GM18907 (cell line): ENCODE measurements around the gene KLF3.

ENCODE experiments used
- ATAC-seq: cut with Tn5 transposase; IDR thresholded peaks from one replicate; pipeline ENCODE4 v1.9.1; 2021; ENCODE audit warnings: mild to moderate bottlenecking, moderate library complexity; ENCODE audit not compliant: unreplicated experiment

The KLF3 gene

GRCh38 chr4:38673130-38673978 is 9.4 kb downstream of the KLF3 start:
- ATAC-seq = no peak

GRCh38 chr4:38674258-38675144 is 10.5 kb downstream of the KLF3 start:
- ATAC-seq = no peak

GRCh38 chr4:38675146-38676121 is 11.4 kb downstream of the KLF3 start:
- peak; percentile 61 for ATAC-seq

- ATAC-seq = no peak
Observed at GRCh38 chr4:38676986-38677385, 13.0 kb downstream of the KLF3 start.

- no peak for ATAC-seq
Observed at GRCh38 chr4:38677441-38677840, 13.4 kb downstream of the KLF3 start.

GRCh38 chr4:38678078-38678477 is 14.1 kb downstream of the KLF3 start:
- no peak for ATAC-seq

GRCh38 chr4:38679921-38680320 is 15.9 kb downstream of the KLF3 start:
- ATAC-seq = no peak

GRCh38 chr4:38681281-38681991 is 17.4 kb downstream of the KLF3 start:
- ATAC-seq = no peak

GRCh38 chr4:38682336-38682735 is 18.3 kb downstream of the KLF3 start:
- no peak for ATAC-seq

GRCh38 chr4:38683276-38683675 is 19.3 kb downstream of the KLF3 start:
- ATAC-seq = no peak

GRCh38 chr4:38684271-38684670 is 20.3 kb downstream of the KLF3 start:
- no peak for ATAC-seq

GRCh38 chr4:38684951-38685844 is 21.2 kb downstream of the KLF3 start:
- ATAC-seq = no peak

GRCh38 chr4:38686682-38687081 is 22.7 kb downstream of the KLF3 start:
- no peak for ATAC-seq

- ATAC-seq = no peak
Observed at GRCh38 chr4:38687571-38688011, 23.6 kb downstream of the KLF3 start.

GRCh38 chr4:38688676-38689355 is 24.8 kb downstream of the KLF3 start:
- ATAC-seq = no peak

- ATAC-seq = no peak
Observed at GRCh38 chr4:38691251-38692008, 27.4 kb downstream of the KLF3 start.

GRCh38 chr4:38692421-38692820 is 28.4 kb downstream of the KLF3 start:
- ATAC-seq = no peak

GRCh38 chr4:38693569-38693968 is 29.6 kb downstream of the KLF3 start:
- no peak for ATAC-seq
